ENCODE measurements around the gene F2RL3. TPM values are rescaled to one million over a fixed set of nuclear protein-coding genes. Genes with fewer than 3 reads are reported as not detected.
"Not testable (repeated sequence)": the region's sequence is repeated elsewhere in the genome, so short reads cannot be mapped to it uniquely, and the experiment has no call there.

Gene F2RL3
- total RNA-seq, 1 donor from 2014 or later = 25.3 TPM

DNA sequence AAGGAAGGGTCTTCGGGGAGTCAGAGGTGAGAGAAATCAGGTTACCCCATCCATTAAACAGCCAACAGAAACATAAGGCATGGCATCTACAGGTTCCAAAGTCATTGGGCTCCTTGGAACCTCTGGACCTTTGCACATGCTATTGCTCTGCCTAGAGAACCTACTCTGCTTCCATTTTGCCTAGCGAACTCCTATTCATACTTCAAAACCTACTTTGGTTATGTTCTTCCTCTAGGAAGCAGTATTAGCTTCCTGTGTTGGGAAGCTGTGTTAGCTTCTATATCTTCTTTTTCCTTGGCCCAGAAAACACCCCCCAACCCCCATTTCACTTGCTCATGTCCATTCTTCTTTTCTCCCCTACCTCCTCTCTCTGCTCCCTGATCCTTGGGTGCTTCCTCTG lies 39.6 kb downstream of the F2RL3 start:
- ATAC-seq (no peak), DNase-seq (no peak)
- intact Hi-C loops (cut with DNase I) = no loop called here
- Histone ChIP-seq H3K4me3 (no peak overlapping the region), H3K36me3 (no peaks in the 10 kb centered on the region), H3K9me3 (no peaks in the 10 kb centered on the region), H3K27me3 (no peaks in the 10 kb centered on the region), H3K27ac (no peak overlapping the region), H3K4me1 (no peaks in the 10 kb centered on the region)
- TF ChIP-seq, protein P1, sequence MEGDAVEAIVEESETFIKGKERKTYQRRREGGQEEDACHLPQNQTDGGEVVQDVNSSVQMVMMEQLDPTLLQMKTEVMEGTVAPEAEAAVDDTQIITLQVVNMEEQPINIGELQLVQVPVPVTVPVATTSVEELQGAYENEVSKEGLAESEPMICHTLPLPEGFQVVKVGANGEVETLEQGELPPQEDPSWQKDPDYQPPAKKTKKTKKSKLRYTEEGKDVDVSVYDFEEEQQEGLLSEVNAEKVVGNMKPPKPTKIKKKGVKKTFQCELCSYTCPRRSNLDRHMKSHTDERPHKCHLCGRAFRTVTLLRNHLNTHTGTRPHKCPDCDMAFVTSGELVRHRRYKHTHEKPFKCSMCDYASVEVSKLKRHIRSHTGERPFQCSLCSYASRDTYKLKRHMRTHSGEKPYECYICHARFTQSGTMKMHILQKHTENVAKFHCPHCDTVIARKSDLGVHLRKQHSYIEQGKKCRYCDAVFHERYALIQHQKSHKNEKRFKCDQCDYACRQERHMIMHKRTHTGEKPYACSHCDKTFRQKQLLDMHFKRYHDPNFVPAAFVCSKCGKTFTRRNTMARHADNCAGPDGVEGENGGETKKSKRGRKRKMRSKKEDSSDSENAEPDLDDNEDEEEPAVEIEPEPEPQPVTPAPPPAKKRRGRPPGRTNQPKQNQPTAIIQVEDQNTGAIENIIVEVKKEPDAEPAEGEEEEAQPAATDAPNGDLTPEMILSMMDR (IDR thresholded peaks at IDR 0.05) = no peak

- Histone ChIP-seq H3K27ac (no peak overlapping the region), H3K4me3 (no peak overlapping the region), H3K9me3 (peaks cover 4% of the 10 kb centered on the region), H3K36me3 (no peaks in the 10 kb centered on the region), H3K27me3 (no peaks in the 10 kb centered on the region), H3K4me1 (no peaks in the 10 kb centered on the region)
- ATAC-seq = no peak
- intact Hi-C loops (cut with DNase I) = no loop called here
- TF ChIP-seq, protein P1 (IDR thresholded peaks at IDR 0.05) = no peak
- peak; percentile 40 for DNase-seq
Observed at GRCh38 chr19:16928916-16929315, 40.1 kb downstream of the F2RL3 start.

DNA sequence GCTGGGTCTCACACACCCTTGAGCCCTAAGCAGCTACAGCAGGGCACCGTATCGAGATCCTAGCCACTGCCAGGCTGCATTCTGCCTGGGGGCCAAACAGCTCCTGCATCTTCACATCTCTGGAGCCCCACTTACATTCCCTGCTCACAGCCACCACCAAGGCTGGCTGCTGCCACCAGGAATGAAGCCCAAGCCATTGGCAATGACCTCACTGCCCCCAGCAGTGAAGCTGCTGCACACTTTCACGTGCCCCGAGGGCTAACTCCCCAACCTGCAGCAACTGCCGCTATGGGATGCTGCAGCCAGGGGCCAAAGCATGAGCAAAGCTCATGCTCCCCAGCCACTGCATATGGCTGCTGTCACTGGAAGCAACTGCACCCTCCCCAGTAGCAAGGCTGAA lies 42.0 kb downstream of the F2RL3 start:
- Histone ChIP-seq H3K9me3 (peaks cover 13% of the 10 kb centered on the region), H3K36me3 (no peaks in the 10 kb centered on the region), H3K4me3 (no peak overlapping the region), H3K27me3 (no peaks in the 10 kb centered on the region), H3K27ac (no peak overlapping the region), H3K4me1 (no peaks in the 10 kb centered on the region)
- peak; percentile 38 for DNase-seq
- TF ChIP-seq, protein P1 (IDR thresholded peaks at IDR 0.05) = no peak
- ATAC-seq = no peak
- intact Hi-C loops (cut with DNase I) = no loop called here

DNA sequence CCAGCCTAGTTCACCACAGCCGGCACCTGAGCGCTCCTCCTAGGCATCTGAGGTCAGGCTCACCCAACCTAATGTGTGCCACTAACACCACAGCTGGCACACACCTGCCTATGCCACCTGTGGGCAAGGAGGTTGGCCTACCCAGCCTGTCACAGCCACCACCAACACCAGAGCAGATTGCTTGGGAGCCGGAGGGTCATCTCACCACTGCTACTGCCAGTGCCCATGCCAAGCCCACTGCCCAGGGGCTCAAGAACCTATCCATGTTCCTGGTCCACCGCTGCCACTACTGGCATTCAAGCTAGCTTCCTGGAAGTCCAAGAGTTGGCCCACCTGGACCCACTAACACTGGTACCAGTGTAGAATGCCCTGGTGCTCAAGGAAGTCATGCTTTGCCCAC lies 42.5 kb downstream of the F2RL3 start:
- H3K4me3 ChIP-seq = no peak overlapping the region
- DNase-seq (no peak), ATAC-seq (no peak)
- intact Hi-C loops (cut with DNase I) = no loop called here
- H3K36me3 ChIP-seq = no peaks in the 10 kb centered on the region
- TF ChIP-seq, protein P1 (IDR thresholded peaks at IDR 0.05) = no peak
- peaks cover 13% of the 10 kb centered on the region for H3K9me3 ChIP-seq
- no peak overlapping the region for H3K27ac ChIP-seq
- no peaks in the 10 kb centered on the region for H3K4me1 ChIP-seq
- H3K27me3 ChIP-seq = no peaks in the 10 kb centered on the region

DNA sequence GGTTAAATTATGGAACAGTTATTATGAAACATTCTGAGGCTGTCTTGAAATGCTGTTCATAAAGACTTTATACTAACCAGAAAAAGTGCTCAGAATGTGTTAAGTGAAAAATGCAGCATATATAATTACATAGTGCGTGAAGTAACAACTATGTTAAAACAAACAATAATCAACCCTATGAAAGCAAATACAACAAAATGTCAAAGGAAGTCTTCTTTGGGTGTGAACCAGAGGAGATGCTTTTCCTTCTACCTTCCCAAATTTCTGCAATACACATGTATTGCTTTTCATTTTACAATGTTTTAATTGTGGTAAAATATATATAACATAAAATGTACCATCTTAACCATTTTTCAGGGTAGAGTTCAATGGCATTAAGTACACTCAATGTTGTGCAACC lies 45.7 kb downstream of the F2RL3 start:
- intact Hi-C loops (cut with DNase I) = no loop called here
- Histone ChIP-seq H3K9me3 (peaks cover 13% of the 10 kb centered on the region), H3K27me3 (no peaks in the 10 kb centered on the region), H3K4me1 (no peaks in the 10 kb centered on the region), H3K27ac (no peak overlapping the region), H3K36me3 (no peaks in the 10 kb centered on the region), H3K4me3 (no peak overlapping the region)
- DNase-seq (no peak), ATAC-seq (no peak)
- TF ChIP-seq, protein P1 (IDR thresholded peaks at IDR 0.05) = no peak

DNA sequence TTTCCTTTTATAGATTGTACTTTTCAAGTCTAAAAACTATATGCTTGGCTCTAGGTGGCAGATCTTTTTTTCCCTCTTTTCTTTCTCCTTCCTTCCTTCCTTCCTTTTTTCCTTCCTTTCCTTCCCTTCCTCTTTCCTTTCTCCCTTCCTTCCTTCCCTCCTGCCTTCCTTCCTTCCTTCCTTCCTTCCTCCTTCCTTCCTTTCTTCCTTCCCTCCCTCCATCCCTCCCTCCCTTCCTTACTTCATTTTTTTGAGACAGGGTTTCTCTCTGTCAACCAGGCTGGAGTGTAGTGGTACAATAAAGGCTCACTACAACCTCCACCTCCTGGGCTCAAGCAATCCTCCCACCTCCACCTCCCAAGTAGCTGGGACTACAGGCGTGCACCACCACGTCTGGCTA lies 48.1 kb downstream of the F2RL3 start:
- H3K27ac ChIP-seq = no peak overlapping the region
- intact Hi-C loops (cut with DNase I) = no loop called here
- no peak overlapping the region for H3K4me3 ChIP-seq
- TF ChIP-seq, protein P1 (IDR thresholded peaks at IDR 0.05) = no peak
- ATAC-seq (no peak), DNase-seq (no peak)
- H3K9me3 ChIP-seq = peaks cover 13% of the 10 kb centered on the region
- H3K27me3 ChIP-seq = no peaks in the 10 kb centered on the region
- H3K36me3 ChIP-seq = no peaks in the 10 kb centered on the region
- H3K4me1 ChIP-seq = no peaks in the 10 kb centered on the region

DNA sequence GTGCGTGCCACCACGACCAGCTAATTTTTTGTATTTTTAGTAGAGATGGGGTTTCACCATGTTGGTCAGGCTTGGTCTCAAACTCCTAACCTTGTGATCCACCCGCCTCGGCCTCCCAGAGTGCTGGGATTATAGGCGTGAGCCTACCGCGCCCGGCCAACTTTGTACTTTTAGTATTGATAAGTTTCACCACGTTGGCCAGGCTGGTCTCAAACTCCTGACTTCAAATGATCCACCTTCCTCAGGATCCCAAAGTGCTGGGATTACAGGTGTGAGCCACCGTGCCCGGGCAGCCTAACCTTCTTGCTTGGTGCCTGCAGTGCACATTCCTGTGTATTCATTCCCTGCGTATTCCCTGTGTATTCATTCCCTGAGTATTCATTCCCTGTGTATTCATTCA lies 49.0 kb downstream of the F2RL3 start:
- intact Hi-C loops (cut with DNase I); DNase-seq; H3K4me1 ChIP-seq; H3K27ac ChIP-seq; H3K27me3 ChIP-seq; ATAC-seq; H3K36me3 ChIP-seq; H3K4me3 ChIP-seq: not testable (repeated sequence)
- peaks cover 13% of the 10 kb centered on the region for H3K9me3 ChIP-seq
